Measurements from ENCODE around the gene OR51V1.

DNA sequence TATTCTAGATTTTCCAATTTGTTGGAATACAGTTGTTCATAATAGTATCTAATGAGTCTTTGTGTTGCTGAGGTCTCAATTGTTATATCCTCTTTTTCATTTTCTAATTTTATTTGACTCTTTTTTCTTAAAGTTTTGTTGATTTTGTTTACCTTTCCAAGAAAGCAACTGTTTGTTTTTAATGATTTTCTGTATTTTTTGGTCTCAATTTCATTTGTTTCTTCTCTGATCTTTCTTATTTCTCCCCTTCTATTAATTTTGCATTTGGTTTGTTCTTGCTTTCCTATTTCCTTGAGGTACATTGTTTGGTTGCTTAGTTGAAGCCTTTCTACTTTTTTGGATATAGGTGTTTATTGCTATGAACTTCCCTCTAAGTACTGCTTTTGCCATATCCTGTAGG lies 40.7 kb downstream of the OR51V1 start:
- TF ChIP-seq, protein P1, sequence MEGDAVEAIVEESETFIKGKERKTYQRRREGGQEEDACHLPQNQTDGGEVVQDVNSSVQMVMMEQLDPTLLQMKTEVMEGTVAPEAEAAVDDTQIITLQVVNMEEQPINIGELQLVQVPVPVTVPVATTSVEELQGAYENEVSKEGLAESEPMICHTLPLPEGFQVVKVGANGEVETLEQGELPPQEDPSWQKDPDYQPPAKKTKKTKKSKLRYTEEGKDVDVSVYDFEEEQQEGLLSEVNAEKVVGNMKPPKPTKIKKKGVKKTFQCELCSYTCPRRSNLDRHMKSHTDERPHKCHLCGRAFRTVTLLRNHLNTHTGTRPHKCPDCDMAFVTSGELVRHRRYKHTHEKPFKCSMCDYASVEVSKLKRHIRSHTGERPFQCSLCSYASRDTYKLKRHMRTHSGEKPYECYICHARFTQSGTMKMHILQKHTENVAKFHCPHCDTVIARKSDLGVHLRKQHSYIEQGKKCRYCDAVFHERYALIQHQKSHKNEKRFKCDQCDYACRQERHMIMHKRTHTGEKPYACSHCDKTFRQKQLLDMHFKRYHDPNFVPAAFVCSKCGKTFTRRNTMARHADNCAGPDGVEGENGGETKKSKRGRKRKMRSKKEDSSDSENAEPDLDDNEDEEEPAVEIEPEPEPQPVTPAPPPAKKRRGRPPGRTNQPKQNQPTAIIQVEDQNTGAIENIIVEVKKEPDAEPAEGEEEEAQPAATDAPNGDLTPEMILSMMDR (IDR thresholded peaks at IDR 0.05), result no peak
- TF ChIP-seq ZFX (IDR thresholded peaks at IDR 0.05; ENCODE audit: borderline replicate concordance), result no peak
